Astrocyte (in vitro differentiated cells and primary cell): Measurements from ENCODE around the gene RAB31. TPM values are rescaled to one million over a fixed set of nuclear protein-coding genes. Genes with fewer than 3 reads are reported as not detected.

Source experiments
- DNase-seq: peaks from one replicate; pipeline ENCODE4 v3.0.0-alpha.2; 2010; ENCODE audit warnings: low read depth
- FAIRE-seq: peaks from 2 replicates; lab custom pipeline; 2011; peaks lifted over from hg19 to GRCh38; lab: Jason Lieb, UNC
- H2AFZ ChIP-seq: 2 replicates; pipeline ENCODE4 v1.6.0; 2012; ENCODE audit warnings: low read depth, low read length, inconsistent platforms
- H3K27ac ChIP-seq: 2 replicates; pipeline ENCODE4 v1.5.1; 2011; ENCODE audit warnings: low read depth, low read length, inconsistent platforms
- H3K27me3 ChIP-seq: 2 replicates; pipeline ENCODE4 v1.6.0; 2011; ENCODE audit warnings: low read length, inconsistent platforms; ENCODE audit not compliant: insufficient read depth
- H3K36me3 ChIP-seq: 2 replicates; pipeline ENCODE4 v1.5.1; 2011; ENCODE audit warnings: low read length, inconsistent platforms; ENCODE audit not compliant: insufficient read depth
- H3K4me1 ChIP-seq: 2 replicates; pipeline ENCODE4 v1.5.1; 2011; ENCODE audit warnings: low read length, inconsistent platforms; ENCODE audit not compliant: insufficient read depth
- H3K4me2 ChIP-seq: 2 replicates; pipeline ENCODE4 v1.6.0; 2012; ENCODE audit warnings: low read length, inconsistent platforms
- H3K4me3 ChIP-seq: 2 replicates; pipeline ENCODE4 v1.5.1; 2011; ENCODE audit warnings: low read depth, mild to moderate bottlenecking, low read length, inconsistent platforms; ENCODE audit not compliant: insufficient read depth
- H3K79me2 ChIP-seq: 2 replicates; pipeline ENCODE4 v1.6.0; 2012; ENCODE audit warnings: mild to moderate bottlenecking, low read length, inconsistent platforms; ENCODE audit not compliant: insufficient read depth
- H3K9ac ChIP-seq: 2 replicates; pipeline ENCODE4 v1.6.0; 2012; ENCODE audit warnings: mild to moderate bottlenecking, low read length, inconsistent platforms
- H3K9me3 ChIP-seq: 2 replicates; pipeline ENCODE4 v1.5.1; 2012; ENCODE audit warnings: low read depth, mild to moderate bottlenecking, low read length, inconsistent platforms; ENCODE audit not compliant: insufficient read depth
- H4K20me1 ChIP-seq: 2 replicates; pipeline ENCODE4 v1.6.0; 2012; ENCODE audit warnings: low read length, inconsistent platforms; ENCODE audit not compliant: insufficient read depth
- H3K27ac Mint-ChIP-seq: one replicate; pipeline ENCODE4 v1.8.0; 2021; ENCODE audit warnings: mild to moderate bottlenecking, mixed read lengths; ENCODE audit not compliant: unreplicated experiment
- H3K27me3 Mint-ChIP-seq: one replicate; pipeline ENCODE4 v1.8.0; 2021; ENCODE audit warnings: low read depth, mixed read lengths; ENCODE audit not compliant: unreplicated experiment
- H3K36me3 Mint-ChIP-seq: one replicate; pipeline ENCODE4 v1.8.0; 2021; ENCODE audit warnings: low read depth, mixed read lengths; ENCODE audit not compliant: unreplicated experiment
- H3K4me1 Mint-ChIP-seq: one replicate; pipeline ENCODE4 v1.8.0; 2021; ENCODE audit warnings: low read depth, mixed read lengths; ENCODE audit not compliant: unreplicated experiment
- H3K4me3 Mint-ChIP-seq: one replicate; pipeline ENCODE4 v1.8.0; 2021; ENCODE audit warnings: mild to moderate bottlenecking, moderate library complexity, mixed read lengths; ENCODE audit not compliant: unreplicated experiment
- H3K9me3 Mint-ChIP-seq: one replicate; pipeline ENCODE4 v1.8.0; 2021; ENCODE audit warnings: mild to moderate bottlenecking, mixed read lengths; ENCODE audit not compliant: unreplicated experiment
- CTCF ChIP-seq: IDR thresholded peaks from 2 replicates; pipeline ENCODE4 v1.5.1; 2011; ENCODE audit warnings: low read depth, mild to moderate bottlenecking, inconsistent platforms, low read length, moderate library complexity; ENCODE audit not compliant: insufficient read depth
- EZH2 ChIP-seq: IDR thresholded peaks from 2 replicates; pipeline ENCODE4 v1.6.1; 2012; ENCODE audit warnings: mild to moderate bottlenecking, low read length, inconsistent platforms; ENCODE audit not compliant: insufficient read depth
- total RNA-seq: library from RNA; stranded (reverse); gene quantifications from 2 replicates; pipeline ENCODE4 v1.2.1, GENCODE V29; 2021

Gene RAB31
- total RNA-seq, 1 donor from 2014 or later, result 100 TPM

DNA sequence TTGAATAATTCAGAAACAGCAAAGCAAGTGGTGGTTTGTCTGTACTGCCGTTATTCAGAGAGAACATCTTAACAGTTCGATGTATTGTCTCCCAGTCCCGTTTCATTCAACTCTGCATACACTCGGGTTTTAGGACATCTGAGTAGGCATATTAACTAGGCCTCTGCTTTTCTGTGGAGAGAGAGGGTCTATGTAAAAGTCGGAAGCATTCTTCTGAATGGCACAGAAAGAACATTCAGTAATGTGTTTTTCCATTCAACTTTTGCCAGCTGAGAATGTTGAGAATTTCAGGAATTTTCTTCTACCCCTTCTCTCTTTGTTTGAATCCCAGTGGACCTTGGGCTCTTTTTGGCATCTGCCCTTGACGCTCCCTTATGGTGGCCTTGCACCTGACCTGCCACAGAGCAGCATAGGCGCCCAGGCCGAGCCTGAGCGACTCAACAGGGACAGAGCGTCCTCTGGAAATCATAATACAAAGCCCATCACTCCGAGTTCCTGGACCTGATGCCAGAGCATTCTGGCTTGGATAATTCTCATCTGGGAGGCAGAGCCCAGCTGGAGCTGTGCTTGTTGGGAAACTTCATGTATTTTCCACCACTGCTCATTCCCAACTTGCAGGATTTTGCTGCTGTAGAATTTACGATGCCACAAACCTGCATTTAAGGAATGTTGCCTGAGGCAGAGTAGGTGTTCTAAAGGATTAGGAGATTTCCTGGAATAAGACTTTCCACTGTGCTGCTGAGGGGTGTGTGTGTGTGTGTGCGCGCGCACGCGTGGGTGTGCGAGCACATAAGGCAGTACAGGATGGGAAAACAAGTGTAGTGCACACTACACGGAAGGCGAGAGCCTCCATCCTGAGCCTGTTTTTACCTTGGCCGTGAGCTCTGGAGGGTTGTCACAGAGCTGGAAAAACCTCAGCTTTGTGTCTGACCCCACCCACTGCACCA, 100.5 kb downstream of the RAB31 start:
- peaks cover 18% of the 10 kb centered on the region for H4K20me1 ChIP-seq
- no peak for FAIRE-seq
- TF ChIP-seq EZH2 (no peak), CTCF (no peak)
- no peaks in the 10 kb centered on the region for H3K27me3 ChIP-seq
- H3K36me3 Mint-ChIP-seq, result peaks cover 7% of the 10 kb centered on the region
- H3K9ac ChIP-seq, result no peak overlapping the region
- H3K9me3 Mint-ChIP-seq, result peaks cover 2% of the 10 kb centered on the region
- peaks cover 23% of the 10 kb centered on the region for H3K4me1 ChIP-seq
- H3K79me2 ChIP-seq, result peaks cover 15% of the 10 kb centered on the region
- no peak overlapping the region for H3K27ac ChIP-seq
- DNase-seq, result peak; percentile 39
- H3K36me3 ChIP-seq, result peaks cover 5% of the 10 kb centered on the region
- peaks cover 41% of the 10 kb centered on the region for H3K4me1 Mint-ChIP-seq
- H3K4me3 Mint-ChIP-seq, result no peak overlapping the region
- peak overlapping the region; percentile 34 for H3K27ac Mint-ChIP-seq
- no peaks in the 10 kb centered on the region for H3K9me3 ChIP-seq
- no peak overlapping the region for H3K4me3 ChIP-seq
- peak overlapping the region; percentile 7 for H3K4me2 ChIP-seq
- H3K27me3 Mint-ChIP-seq, result no peaks in the 10 kb centered on the region
- no peak overlapping the region for H2AFZ ChIP-seq

- H3K4me1 ChIP-seq, result peaks cover 19% of the 10 kb centered on the region
- peaks cover 9% of the 10 kb centered on the region for H4K20me1 ChIP-seq
- H3K4me3 ChIP-seq, result no peak overlapping the region
- H3K27me3 Mint-ChIP-seq, result no peaks in the 10 kb centered on the region
- H3K9ac ChIP-seq, result no peak overlapping the region
- no peaks in the 10 kb centered on the region for H3K9me3 ChIP-seq
- peaks cover 8% of the 10 kb centered on the region for H3K79me2 ChIP-seq
- H3K4me2 ChIP-seq, result peak overlapping the region; percentile 26
- no peak overlapping the region for H2AFZ ChIP-seq
- DNase-seq (no peak), FAIRE-seq (no peak)
- H3K27ac ChIP-seq, result no peak overlapping the region
- no peak overlapping the region for H3K4me3 Mint-ChIP-seq
- H3K36me3 Mint-ChIP-seq, result peaks cover 7% of the 10 kb centered on the region
- peaks cover 5% of the 10 kb centered on the region for H3K36me3 ChIP-seq
- peaks cover 2% of the 10 kb centered on the region for H3K9me3 Mint-ChIP-seq
- TF ChIP-seq EZH2, result no peak
- TF ChIP-seq CTCF, result no peak
- H3K27me3 ChIP-seq, result no peaks in the 10 kb centered on the region
- H3K4me1 Mint-ChIP-seq, result peaks cover 35% of the 10 kb centered on the region
- peak overlapping the region; percentile 8 for H3K27ac Mint-ChIP-seq
Measured at GRCh38 chr18:9809697-9810096, 101.6 kb downstream of the RAB31 start.

DNA sequence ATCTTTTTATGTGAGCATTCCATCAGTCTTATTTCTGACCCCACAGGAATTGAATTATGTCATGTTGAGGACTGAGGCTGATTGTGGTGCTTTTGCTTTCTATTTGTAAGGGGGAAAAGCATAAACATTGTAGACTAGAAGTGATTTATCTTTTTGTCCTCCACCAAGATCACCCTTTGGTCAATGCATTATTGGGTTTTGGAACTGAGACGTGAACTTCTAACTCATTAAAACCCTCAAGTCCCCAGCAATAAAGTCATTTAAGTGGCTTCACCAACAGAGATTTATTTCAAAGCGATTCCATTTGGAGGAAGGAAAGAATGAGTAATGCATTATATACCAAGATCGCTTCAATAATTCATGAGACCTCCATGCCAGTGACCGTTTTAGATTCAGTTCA, 102.2 kb downstream of the RAB31 start:
- peaks cover 5% of the 10 kb centered on the region for H3K36me3 ChIP-seq
- DNase-seq (peak; percentile 46), FAIRE-seq (no peak)
- H3K9me3 ChIP-seq, result no peaks in the 10 kb centered on the region
- Mint-ChIP-seq H3K36me3 (peaks cover 5% of the 10 kb centered on the region), H3K4me3 (no peak overlapping the region), H3K4me1 (peaks cover 38% of the 10 kb centered on the region), H3K27ac (peak overlapping the region; percentile 8), H3K27me3 (no peaks in the 10 kb centered on the region), H3K9me3 (peaks cover 2% of the 10 kb centered on the region)
- no peak overlapping the region for H3K27ac ChIP-seq
- H3K27me3 ChIP-seq, result no peaks in the 10 kb centered on the region
- H3K9ac ChIP-seq, result no peak overlapping the region
- TF ChIP-seq CTCF (no peak), EZH2 (no peak)
- H3K79me2 ChIP-seq, result peaks cover 8% of the 10 kb centered on the region
- H4K20me1 ChIP-seq, result peaks cover 9% of the 10 kb centered on the region
- H3K4me3 ChIP-seq, result no peak overlapping the region
- H3K4me1 ChIP-seq, result peaks cover 23% of the 10 kb centered on the region
- H2AFZ ChIP-seq, result no peak overlapping the region
- peak overlapping the region; percentile 26 for H3K4me2 ChIP-seq
